Left renal cortex interstitium (tissue), 4 donors: Measurements from ENCODE around the gene BCL11B. TPM values are rescaled to one million over a fixed set of nuclear protein-coding genes. Genes with fewer than 3 reads are reported as not detected.

ENCODE experiments used
- DNase-seq, 4 donors: peaks; one replicate each; pipeline ENCODE4 v3.0.0-alpha.2; 2013; ENCODE audit warnings: low read depth in 4 of 4, low spot score in 2 of 4, missing footprints in 1 of 4
- polyA plus RNA-seq, 4 donors: library from polyadenylated mRNA; unstranded; fragments of 120-200 nt; gene quantifications; one replicate each; pipeline ENCODE4 v1.2.1, GENCODE V29; 2013; ENCODE audit not compliant: insufficient read length in 4 of 4

The BCL11B gene
- polyA plus RNA-seq, 4 donors = 1.7 to 2.9 (median 2.4) TPM

DNA sequence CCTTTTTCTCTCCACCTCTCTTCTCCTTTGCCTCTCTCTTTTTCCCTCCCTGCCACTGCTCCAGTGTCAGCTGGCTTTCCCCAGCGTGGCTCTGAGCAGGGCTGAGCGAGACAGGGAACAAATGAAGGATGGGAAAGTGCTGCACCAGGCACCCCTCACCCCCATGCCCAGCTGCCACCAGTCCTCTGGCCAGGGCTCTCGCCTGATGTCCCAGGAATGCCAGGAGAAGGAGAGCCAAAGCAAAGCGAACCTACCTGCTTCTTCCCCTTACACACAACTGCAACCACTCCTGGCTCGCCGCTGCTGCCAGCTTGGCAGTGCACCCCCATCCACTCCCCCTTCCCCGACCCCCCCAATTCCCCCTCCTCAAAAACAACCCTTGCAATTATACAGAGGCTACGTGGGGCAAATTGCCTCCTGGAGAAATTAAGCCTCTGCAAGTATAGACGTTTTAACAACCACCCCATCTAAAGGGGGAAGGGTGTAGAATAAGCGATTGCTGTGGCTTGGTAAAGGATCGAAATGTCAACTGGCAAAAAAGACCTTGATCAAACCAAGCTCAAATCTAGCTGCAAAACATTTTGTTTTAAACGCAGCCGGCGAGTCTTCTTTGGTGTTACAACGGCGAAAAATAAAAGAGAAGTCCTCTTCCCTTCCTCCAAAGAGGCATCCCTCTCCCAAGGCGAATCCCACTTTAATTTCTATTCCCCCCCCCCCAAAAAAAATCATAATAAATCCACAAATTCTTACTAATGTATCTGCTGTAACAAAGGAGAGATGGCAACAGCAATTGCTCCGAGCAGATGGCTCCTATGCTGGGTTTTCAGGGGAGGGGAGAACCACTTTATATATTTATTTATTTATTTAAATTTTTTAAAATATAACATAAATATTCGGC lies 2.9 kb downstream of the BCL11B start:
- no peak for DNase-seq

DNA sequence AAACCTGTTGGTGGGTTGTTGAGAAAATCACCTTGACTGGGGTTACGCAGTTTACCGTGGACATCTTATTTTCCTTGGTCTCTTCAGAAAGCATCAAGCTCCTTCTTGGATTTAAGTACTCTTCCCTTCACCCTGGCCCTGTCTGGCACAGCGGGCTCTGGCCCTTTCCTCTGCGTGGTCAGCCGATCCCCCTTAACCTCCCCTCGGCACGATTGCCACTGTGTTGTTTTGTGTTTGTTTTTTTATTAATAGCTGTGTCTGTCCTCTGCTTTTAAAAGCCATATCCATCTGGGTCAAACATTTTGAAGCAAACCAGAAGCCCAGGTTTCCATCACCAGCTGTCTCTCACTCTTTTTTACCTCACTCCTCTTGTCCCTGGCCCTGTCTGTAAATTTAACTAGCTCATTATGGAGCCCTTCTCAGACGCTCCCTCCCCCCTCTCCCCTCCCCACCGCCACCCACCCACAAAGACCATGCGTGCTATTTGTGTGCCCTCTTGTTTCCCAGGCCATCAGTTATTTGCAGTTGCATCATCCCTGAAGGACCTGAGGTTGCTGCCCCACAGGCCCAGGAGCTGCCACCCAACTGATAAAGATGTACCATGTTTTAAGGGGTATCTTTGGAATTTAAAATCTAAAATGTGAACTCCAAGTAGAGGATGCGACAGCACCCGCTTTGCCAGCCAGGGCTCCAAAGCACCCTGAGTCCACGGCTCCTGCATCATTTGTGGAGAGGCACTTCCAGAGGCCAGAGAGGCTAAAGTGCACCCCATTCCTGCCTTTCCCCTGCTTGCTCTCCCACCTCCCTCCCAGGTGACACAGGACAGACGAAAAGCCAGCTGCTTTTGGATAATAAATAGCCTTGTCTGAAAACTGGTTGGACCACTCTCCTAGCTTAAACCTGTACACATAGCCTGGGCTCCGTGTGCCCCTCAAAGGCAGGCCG lies 3.9 kb downstream of the BCL11B start:
- DNase-seq = no peak

DNA sequence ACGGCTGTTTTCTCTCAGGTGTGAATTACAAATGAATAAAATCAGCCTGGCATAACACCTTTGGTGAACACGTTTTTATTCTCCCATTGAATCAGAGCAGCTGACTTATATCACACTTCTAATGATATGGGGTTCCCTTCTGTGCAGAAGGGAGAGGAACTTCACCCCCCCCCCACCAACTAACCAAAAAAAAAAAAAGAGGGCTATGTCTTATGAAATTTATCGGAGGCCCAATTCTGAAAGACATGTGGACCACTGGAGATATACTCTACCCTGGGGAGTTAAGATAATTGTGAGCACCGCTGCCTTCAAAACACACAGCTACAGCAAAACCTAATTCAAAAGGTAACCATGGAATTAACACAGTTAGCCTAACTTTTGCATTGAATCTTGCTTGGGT lies 4.6 kb downstream of the BCL11B start:
- DNase-seq = no peak

DNA sequence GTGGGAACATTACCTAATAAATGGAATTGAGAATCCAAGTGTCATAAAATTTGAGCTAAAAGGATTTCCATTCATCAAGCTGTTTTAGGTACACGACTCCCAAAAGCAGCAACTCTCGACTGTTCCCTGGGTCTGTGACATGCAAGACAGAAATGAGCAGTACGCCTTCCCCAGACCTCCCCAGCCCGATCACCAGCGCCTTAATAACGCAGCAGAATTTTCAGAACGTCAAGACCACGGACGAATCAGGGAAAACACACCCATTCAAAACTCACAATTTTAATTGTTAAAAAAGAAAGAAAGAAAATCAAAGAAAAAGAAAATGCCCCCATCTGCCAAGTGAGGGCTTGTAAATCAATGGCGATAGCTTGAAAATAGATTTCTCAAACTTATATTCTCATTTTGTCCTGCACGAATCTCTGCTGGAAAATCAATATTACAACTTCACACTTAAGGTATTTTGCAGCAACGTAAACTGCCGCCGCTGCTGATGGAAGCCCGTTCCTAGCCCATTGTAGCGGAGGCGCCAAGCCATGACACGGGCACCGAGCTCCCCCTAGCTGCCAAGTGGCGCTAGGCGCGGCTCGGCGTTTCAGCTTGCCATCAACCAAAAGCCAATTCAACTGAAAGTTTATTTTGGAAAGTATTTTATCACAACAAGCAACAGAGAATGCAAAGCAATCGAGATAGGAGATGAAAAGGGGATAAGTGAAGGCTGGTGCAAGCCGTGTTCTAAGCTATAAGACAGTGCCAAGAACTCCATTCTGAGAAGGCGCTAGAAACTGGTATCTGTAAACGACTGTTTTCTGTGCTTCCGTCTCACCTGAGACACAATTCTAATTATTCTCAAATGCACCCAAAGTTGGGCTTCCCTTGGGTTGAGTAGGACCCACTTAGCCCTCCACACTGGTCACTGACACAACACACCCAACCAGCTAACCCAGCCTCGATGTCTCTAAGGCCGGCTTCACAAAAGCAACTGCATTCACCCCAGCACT lies 5.5 kb downstream of the BCL11B start:
- no peak for DNase-seq

DNA sequence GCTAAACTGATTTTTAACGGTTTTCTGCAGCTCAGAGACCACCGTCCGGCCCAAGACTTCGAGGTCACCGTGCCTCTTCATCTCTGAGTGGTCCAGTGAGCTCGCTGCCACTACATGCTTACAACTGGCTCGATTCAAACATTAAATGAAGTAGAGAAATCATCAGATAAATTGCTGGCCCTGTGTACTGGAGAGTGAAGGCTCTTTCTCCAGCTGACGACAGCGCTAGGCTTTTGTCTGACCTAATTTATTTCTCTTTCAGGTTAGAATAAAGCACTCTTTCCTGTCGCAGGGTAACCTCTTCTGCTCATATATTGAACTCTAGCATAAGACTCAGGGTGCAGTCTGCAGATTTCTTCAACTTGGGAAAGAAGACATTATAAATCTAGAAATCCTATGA lies 6.4 kb downstream of the BCL11B start:
- no peak for DNase-seq

DNA sequence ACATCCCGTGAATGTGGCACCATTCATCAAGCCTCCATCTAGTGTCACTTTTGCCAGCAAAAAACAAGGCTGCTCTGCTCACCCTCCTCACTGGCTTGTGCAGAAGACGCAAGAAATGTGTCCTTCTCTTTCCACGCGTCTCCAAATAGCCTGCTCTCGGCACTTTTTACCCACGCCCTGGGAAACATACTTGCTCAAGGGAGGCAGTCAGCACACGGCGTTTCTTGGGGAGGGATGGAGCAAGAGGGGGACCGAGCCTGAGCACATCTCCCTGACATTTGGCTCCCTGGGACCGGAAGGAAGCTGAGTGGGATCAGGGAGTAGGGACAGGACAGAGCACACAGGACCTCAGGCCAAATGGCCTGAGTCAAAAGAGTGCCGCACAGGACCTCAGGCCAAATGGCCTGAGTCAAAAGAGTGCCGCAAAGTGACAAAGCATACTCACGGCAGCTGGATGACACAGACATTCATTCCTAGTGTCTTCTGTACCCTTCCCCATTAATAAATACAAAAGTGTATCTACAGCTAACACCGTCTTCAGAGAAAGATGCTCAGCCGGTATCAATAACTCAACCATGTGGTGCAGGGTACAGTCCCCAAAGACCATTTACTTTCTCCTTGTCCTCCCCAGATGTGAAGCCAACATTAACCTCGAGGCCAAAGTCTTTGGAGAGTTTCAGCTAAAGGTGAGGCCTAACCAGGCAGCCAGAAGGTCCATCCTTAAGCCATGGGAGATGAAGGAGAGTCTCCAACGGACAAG lies 7.1 kb downstream of the BCL11B start:
- DNase-seq = no peak

DNA sequence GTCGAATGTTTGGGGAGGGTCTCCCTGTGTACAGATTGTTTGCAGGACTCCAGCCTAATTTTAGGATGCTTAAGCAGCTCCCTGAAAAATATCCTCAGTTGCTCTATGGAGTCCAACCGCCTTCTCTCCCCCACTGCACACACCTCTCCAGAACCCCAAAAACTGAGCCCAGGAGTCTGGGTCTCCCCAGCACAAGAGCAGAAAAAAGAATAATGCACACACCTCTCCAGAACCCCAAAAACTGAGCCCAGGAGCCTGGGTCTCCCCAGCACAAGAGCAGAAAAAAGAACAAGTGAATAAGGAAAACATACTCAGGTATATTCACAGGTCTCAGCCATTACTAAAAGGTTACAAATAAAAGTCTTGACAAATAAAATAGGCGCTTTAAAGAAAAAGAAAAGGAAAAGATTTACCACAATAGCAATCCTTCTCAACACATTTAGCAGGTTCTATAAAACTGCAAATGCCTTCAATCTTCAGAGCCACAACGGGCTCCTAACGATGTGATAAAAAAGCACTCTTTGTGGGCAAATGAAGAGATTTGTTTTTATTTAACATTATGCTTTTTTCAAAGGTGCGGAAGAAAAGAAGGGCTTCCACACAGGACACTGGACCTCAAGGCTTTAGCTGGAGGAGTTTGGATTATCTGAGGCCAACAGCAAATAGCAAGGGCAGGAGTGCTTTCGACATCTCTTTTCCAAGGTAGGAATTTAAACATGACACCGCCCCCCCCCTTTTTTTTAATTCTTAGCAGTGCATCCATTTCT lies 8.2 kb downstream of the BCL11B start:
- DNase-seq = no peak

DNA sequence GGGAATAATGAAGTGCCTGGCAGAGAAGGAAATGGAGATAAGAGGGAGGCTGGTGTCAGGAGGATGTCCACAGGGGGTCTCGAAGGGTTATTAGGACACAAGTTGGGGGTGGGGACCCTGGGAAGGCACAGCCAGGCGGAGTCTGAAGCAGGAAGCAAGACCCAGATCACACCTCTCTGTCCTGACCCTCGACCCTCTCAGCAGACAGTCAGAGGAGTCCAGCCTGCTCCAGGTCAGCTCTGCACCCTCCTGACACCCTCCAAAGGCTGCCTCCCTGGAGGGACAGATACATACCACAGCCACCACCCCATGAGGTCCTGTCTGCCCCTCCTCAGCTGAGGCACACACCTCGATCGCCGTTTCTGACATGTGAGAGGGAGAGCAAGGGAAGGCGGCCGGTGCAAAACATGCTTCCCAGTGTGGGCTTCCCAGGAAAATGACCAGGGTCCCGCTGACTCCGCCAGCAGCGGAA lies 9.0 kb downstream of the BCL11B start:
- DNase-seq = no peak

DNA sequence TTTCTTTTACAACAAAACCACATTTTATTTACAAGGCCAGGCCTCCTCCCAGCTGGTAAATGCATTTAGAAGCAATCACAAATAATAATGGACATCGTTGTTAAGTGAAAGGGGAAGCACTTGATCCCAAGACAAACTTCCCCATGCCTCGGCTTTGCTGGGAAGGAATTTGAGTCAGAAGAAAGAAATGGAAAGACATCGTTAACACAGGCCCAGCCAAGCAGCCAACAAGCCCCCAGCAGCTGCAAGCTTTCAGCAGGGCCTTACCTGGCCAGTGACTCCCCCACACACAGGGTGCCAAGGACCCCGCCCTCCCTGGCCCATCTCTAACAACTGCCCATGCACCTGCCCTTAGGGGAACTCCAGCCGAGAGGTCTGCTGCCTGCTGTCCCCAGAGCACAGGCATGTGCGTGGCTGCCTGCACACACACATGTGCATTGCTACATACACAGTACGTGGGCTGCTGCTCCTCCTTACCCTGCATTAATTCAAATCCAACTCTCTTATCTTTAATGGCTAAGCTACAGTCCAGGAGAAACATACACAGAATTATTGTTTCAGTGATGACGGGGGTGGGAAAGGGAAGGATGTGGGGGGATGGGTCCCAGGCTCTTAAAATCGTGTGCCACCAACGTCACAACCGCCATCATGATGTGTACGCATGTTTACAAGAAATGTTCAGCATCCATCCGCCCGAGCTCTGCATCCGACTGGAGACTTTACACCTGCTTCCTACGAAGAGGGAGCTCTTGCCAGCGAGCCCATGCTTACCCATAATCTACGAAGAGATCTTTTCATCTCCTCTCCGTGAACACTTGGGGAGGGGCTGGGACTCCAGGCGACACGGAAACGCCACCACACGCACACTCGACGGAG lies 9.8 kb downstream of the BCL11B start:
- no peak for DNase-seq

DNA sequence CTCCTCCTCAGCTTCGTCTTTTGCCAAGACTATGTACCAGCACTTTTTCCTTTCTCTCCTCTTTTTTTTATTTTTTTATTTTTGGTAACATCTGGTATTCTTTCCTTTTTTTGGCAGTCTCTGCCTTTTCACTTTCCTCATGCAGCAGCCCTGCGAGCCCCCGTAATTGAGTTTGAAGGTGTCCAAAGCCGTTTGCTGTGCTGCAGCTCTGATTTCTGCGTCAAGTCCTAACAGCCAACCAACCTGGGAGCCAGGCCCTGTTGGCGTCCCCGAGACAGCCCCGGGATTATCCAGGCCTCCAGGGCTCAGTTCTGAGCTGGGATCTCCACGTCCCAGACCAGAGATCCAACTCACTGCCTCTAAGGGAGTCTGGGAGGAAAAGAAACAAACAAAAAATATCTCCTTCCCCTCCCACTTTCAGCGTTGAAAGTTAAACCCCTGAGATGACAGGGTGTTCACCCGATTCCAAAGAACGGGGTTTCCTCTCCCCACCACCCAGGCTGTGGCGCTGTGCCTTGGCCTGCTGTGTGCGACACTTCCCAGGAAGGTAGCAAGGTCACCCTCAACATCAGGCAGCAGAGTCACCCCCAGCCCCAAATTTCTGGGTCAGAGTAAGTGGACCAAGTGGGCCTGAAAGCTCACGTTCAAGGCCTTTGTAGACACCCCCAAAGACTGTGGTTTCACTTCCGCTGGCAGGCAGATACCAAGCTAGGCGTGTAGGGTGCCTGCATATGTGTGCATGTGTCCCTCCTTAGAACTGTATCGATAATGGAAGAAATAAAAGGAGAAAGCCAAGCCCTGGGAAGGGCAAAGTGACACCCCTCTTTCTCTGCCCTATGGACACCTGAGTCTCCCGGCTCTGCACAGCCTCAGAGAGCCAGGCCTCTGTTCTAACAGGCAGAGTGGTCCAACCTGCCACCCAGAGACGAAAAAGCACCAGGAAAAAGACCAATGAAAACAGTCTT lies 11.1 kb downstream of the BCL11B start:
- no peak for DNase-seq

DNA sequence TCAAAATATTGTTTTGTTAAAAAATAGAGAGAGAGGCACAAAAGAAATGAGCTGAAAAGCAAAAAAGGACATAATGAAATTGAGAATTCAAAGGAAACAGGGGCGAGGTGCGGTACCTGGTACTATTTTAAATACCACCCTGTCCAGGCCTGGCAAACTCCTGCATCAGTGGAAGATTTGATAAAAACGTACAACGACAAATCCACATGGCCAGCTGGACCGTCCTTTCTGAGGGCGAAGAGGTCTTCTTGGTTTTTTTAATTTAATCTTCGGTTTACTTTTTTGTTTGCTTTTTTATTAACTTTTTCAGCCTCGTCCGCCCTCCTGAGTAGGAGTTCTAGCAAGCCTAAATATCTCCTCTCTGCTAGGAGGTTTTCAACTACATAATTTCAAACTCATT lies 11.9 kb downstream of the BCL11B start:
- no peak for DNase-seq

DNA sequence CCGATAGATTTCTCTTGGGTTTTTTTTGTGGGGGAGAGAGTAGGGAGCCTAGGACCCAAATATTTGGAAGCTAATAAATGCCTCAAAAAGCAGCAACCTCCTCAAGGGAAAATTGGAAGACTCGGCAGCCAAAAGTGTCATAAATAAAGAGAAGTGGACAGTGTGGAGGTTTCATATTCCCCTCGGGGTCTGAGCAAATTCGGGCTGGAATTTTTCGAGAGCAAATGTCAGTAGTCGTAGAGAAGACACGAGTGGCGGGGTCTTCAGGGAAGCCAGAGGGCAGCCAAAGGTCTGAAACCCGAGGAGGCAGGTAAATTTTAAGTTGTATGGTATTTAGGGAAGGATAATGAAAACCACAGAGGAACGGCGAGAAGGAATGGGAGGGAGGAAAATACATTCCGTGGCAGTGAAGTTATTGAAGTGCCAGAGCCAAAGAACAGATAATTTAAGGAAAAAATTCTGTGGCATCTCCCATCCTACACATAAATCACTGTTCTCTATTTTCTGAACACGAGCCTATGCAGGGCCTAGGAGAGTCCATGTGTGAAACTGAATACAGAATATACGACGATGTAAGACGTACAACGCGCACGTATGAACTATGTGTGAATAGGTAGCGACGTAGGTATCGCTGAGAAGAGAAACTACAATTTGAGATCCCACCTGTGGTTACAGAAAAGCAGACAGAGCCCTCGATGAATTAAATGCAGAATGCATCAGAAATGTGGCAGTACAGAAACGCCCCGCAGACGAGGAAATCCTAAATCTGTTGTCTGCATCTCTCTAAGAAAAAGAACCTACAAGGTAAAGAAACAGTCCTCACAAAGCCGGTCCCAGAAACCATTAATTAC lies 12.9 kb downstream of the BCL11B start:
- DNase-seq = no peak

DNA sequence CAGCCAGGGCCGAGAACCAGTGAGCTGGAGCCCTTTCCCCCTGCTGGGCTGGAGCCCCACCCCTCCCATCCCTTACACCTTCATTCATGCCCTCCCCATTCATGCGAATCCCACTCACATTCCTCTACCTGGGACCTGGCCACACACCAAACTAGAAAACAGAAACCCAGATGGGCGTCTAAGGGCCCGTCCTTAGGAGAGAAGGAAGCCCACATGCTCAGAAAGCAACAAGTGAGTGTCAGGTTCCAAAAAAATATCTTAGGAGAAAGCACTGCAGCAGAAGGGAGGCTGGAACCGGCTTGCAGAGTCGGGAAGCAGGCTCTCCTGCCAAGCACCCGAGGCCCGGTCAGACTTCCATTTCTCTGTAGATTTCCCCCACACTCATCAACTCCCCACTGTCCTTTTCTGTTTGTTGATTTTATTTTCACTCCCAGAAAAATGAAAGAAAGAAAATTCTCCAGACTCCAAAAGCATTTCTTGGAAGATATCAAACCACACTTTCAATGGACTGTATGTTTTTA lies 13.6 kb downstream of the BCL11B start:
- no peak for DNase-seq

DNA sequence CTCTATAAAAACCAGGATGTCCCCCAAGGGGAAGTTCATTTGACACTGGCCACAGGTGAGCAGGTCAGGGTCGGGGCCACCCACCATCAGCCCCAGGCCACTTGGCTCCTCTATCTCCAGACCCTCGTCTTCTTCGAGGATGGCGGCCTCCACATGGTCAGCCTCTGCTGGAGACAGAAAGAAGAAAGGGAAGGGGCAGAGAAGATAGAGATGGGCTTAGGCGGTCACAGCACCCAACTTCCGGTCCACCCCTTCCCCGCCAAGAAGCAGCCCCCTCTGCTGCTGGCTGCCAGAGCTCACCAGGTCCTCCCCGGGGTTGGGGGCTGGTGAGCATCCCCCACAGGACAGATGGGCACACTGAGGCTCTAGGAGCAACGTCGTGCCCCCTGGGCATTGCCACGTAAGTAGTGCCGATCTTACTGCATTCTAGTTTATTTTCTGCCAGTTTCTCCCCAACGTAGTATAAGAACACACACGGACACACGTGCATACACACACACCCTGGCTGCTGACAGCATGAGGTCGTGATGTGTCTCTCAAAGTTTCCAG lies 14.2 kb downstream of the BCL11B start:
- DNase-seq = no peak

DNA sequence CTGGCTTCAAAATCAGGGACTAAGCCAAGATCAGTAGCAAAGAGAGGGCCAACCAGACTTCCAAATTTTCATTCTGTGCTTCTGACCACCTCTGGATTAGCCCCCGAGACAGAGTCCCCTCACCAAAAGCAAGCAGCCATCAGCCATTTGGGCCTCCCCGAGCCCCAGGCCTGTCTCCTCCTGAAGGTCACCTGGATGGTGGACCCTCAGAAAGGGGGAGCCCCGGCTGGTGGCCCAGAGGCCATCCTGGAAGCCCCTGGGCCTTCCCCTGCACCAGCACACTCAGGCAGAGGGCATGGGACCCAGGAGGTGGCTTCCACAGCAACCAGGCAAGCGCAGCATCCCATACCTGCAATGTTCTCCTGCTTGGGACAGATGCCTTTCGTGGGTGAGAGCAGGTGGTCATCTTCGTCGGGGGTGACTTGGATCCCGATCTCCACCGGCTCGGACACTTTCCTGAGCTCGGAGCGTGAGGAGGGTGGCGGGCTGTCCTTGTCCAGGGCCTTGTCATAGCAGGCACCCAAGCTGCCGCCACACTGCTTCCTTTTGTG lies 14.8 kb downstream of the BCL11B start:
- DNase-seq = no peak
